Upper lobe of left lung (tissue), 6 donors: ENCODE measurements around the gene PRKD1. TPM values are rescaled to one million over a fixed set of nuclear protein-coding genes. Genes with fewer than 3 reads are reported as not detected.
A peak's percentile ranks its signal among the peaks of the same experiment; 100 is the strongest.

ENCODE experiments used
- ATAC-seq, 2 donors: fragments of 200-7000 bp; cut with Tn5 transposase; one replicate each; pipeline ENCODE4 v1.9.1; 2022; ENCODE audit warnings: mild to moderate bottlenecking in 2 of 2, moderate library complexity in 2 of 2; ENCODE audit not compliant: low FRiP score in 2 of 2
- DNase-seq, 2 donors: peaks; one replicate each; pipeline ENCODE4 v3.0.0-alpha.2; 2019 to 2020
- H3K27ac ChIP-seq, 4 donors: fragments of 200-600 bp; sonication (generic); one replicate each; pipeline ENCODE4 v1.5.1; 2016 to 2019
- H3K27me3 ChIP-seq, 4 donors: fragments of 200-600 bp; sonication (generic); one replicate each; pipeline ENCODE4 v1.5.1; 2017 to 2019
- H3K36me3 ChIP-seq, 4 donors: fragments of 200-600 bp; sonication (generic); one replicate each; pipeline ENCODE4 v1.5.1; 2016 to 2019
- H3K4me1 ChIP-seq, 4 donors: fragments of 200-600 bp; sonication (generic); one replicate each; pipeline ENCODE4 v1.5.1; 2018 to 2019
- H3K4me3 ChIP-seq, 4 donors: fragments of 200-600 bp; sonication (generic); one replicate each; pipeline ENCODE4 v1.5.1; 2017 to 2019; ENCODE audit warnings: mild to moderate bottlenecking in 2 of 4, moderate library complexity in 1 of 4
- H3K9me3 ChIP-seq, 4 donors: fragments of 200-600 bp; sonication (generic); one replicate each; pipeline ENCODE4 v1.5.1; 2018 to 2019
- CTCF ChIP-seq, 6 experiments: fragments of 450-650 bp in 4 of 6; fragments of 200-600 bp in 2 of 6; sonication (generic) in 2 of 6; IDR thresholded peaks; one replicate each; pipeline ENCODE4 v1.5.1; 2016 to 2019; ENCODE audit warnings: antibody characterized with exemption in 6 of 6
- EP300 ChIP-seq, 4 donors: sonication (generic); formaldehyde crosslinking; IDR thresholded peaks; one replicate each; pipeline ENCODE4 v1.5.1; 2017; ENCODE audit warnings: antibody characterized with exemption in 4 of 4, control low read depth in 2 of 4
- POLR2A ChIP-seq, 4 donors: fragments of 450-650 bp; IDR thresholded peaks; one replicate each; pipeline ENCODE4 v1.5.1; 2016 to 2017; ENCODE audit warnings: antibody characterized with exemption in 4 of 4, mild to moderate bottlenecking in 2 of 4
- POLR2AphosphoS5 ChIP-seq, 2 donors: sonication (generic); formaldehyde crosslinking; IDR thresholded peaks; one replicate each; pipeline ENCODE4 v1.5.1; 2017; ENCODE audit warnings: antibody characterized with exemption in 2 of 2
- WGBS, 2 donors: methylation state at CpG; one replicate each; pipeline ENCODE4 v1.1.5; 2017 to 2018; 5-methylcytosine and 5-hydroxymethylcytosine counted together
- total RNA-seq, 6 donors: library from RNA; depleted of rRNA in 4 of 6; stranded (reverse); fragments of >200 nt in 4 of 6; gene quantifications; one replicate each; pipeline versions ENCODE4 v1.1.0 to v1.2.1, GENCODE V29; 2016 to 2021
- donor health status: DM: no; HTN: no; CAD: no; lungs with moderate emphysema.
- donor health status: DM: no; HTN: yes; CAD: no; lungs with severe emphysema.

Gene PRKD1
- total RNA-seq, 6 donors from 2014 or later: 12.2 to 32.5 (median 15.2) TPM

GRCh38 chr14:29671034-29671433 is 256.6 kb downstream of the PRKD1 start:
- WGBS, 2 donors: 90% methylated on average over 1 of the region's 1 CpG
- Histone ChIP-seq H3K36me3 (no peaks in the 10 kb centered on the region), H3K4me1 (no peaks in the 10 kb centered on the region), H3K27me3 (no peaks in the 10 kb centered on the region), H3K27ac (no peak overlapping the region), H3K4me3 (no peak overlapping the region), H3K9me3 (no peaks in the 10 kb centered on the region)
- TF ChIP-seq EP300 (IDR thresholded peaks at IDR 0.05): no peak
- TF ChIP-seq POLR2AphosphoS5 (IDR thresholded peaks at IDR 0.05): no peak
- no peak for TF ChIP-seq POLR2A (IDR thresholded peaks at IDR 0.05)
- no peak for DNase-seq
- peak in 1 of 2 donors; percentile 39 for ATAC-seq

- WGBS, 2 donors: 71 to 97% methylated on average over 1 of the region's 1 CpG
- no peak overlapping the region for H3K27ac ChIP-seq
- no peak for ATAC-seq
- no peaks in the 10 kb centered on the region for H3K9me3 ChIP-seq
- no peaks in the 10 kb centered on the region for H3K27me3 ChIP-seq
- no peaks in the 10 kb centered on the region for H3K4me1 ChIP-seq
- TF ChIP-seq POLR2AphosphoS5 (IDR thresholded peaks at IDR 0.05) (no peak), CTCF (IDR thresholded peaks at IDR 0.05) (no peak), EP300 (IDR thresholded peaks at IDR 0.05) (no peak), POLR2A (IDR thresholded peaks at IDR 0.05) (no peak)
- no peak for DNase-seq
- H3K4me3 ChIP-seq: no peak overlapping the region
- no peaks in the 10 kb centered on the region for H3K36me3 ChIP-seq
Measured at GRCh38 chr14:29668201-29668600, 259.4 kb downstream of the PRKD1 start.

- no peak for DNase-seq
- ATAC-seq: no peak
- no peak for TF ChIP-seq POLR2AphosphoS5 (IDR thresholded peaks at IDR 0.05)
- Histone ChIP-seq H3K36me3 (no peaks in the 10 kb centered on the region), H3K27me3 (no peaks in the 10 kb centered on the region), H3K27ac (no peak overlapping the region), H3K4me3 (no peak overlapping the region), H3K9me3 (no peaks in the 10 kb centered on the region), H3K4me1 (no peaks in the 10 kb centered on the region)
- WGBS, 2 donors: 94 to 95% methylated on average over 5 of the region's 5 CpGs
Measured at GRCh38 chr14:29664515-29664914, 263.1 kb downstream of the PRKD1 start.

GRCh38 chr14:29663281-29663801 is 264.3 kb downstream of the PRKD1 start:
- TF ChIP-seq POLR2AphosphoS5 (IDR thresholded peaks at IDR 0.05) (peak in 1 of 2 donors; percentile 19), POLR2A (IDR thresholded peaks at IDR 0.05) (no peak), CTCF (IDR thresholded peaks at IDR 0.05) (no peak), EP300 (IDR thresholded peaks at IDR 0.05) (peak in 1 of 4 donors; percentile 6)
- ATAC-seq (peak in 1 of 2 donors; percentile 14), DNase-seq (no peak)
- H3K4me3 ChIP-seq: no peak overlapping the region
- peak overlapping the region in 2 of 4 donors; percentile 9 to 34 for H3K27ac ChIP-seq
- no peaks in the 10 kb centered on the region for H3K27me3 ChIP-seq
- WGBS, 2 donors: 64 to 69% methylated on average over 7 of the region's 7 CpGs
- H3K4me1 ChIP-seq: no peaks in the 10 kb centered on the region
- no peaks in the 10 kb centered on the region for H3K9me3 ChIP-seq
- H3K36me3 ChIP-seq: no peaks in the 10 kb centered on the region

GRCh38 chr14:29654901-29655550 is 272.6 kb downstream of the PRKD1 start:
- no peak for TF ChIP-seq POLR2A (IDR thresholded peaks at IDR 0.05)
- no peak for TF ChIP-seq EP300 (IDR thresholded peaks at IDR 0.05)
- TF ChIP-seq POLR2AphosphoS5 (IDR thresholded peaks at IDR 0.05): no peak
- no peak for TF ChIP-seq CTCF (IDR thresholded peaks at IDR 0.05)
- Histone ChIP-seq H3K27me3 (no peaks in the 10 kb centered on the region), H3K27ac (no peak overlapping the region), H3K4me3 (no peak overlapping the region), H3K9me3 (peaks cover 0 to 3% (median under 1%) of the 10 kb centered on the region in 4 donors), H3K36me3 (no peaks in the 10 kb centered on the region), H3K4me1 (no peaks in the 10 kb centered on the region)
- ATAC-seq: no peak
- DNase-seq: no peak
- 56 to 57% methylated on average over 4 of the region's 4 CpGs for WGBS, 2 donors

- Histone ChIP-seq H3K4me3 (no peak overlapping the region), H3K27ac (no peak overlapping the region), H3K36me3 (no peaks in the 10 kb centered on the region), H3K9me3 (peaks cover 0 to 18% (median 11%) of the 10 kb centered on the region in 4 donors), H3K4me1 (no peaks in the 10 kb centered on the region), H3K27me3 (no peaks in the 10 kb centered on the region)
- DNase-seq (no peak), ATAC-seq (no peak)
- TF ChIP-seq CTCF (IDR thresholded peaks at IDR 0.05) (no peak), POLR2AphosphoS5 (IDR thresholded peaks at IDR 0.05) (no peak), EP300 (IDR thresholded peaks at IDR 0.05) (no peak), POLR2A (IDR thresholded peaks at IDR 0.05) (no peak)
Measured at GRCh38 chr14:29653303-29653702, 274.3 kb downstream of the PRKD1 start.
